A549 (cell line): ENCODE data around the gene KANK2.

ENCODE experiments used
- GATA3 ChIP-seq: IDR thresholded peaks from 2 replicates; pipeline ENCODE4 v1.6.1; 2012; ENCODE audit warnings: borderline replicate concordance
- RARB ChIP-seq: fragments of 250-450 bp; sonication (Bioruptor Pico); IDR thresholded peaks from 2 replicates; pipeline ENCODE4 v1.8.0; 2021; ENCODE audit warnings: mild to moderate bottlenecking, moderate library complexity
- RNF2 ChIP-seq: fragments of 200-600 bp; sonication (generic); IDR thresholded peaks from 2 replicates; pipeline ENCODE4 v1.6.1; 2016; ENCODE audit warnings: low read depth, mild to moderate bottlenecking, antibody characterized with exemption, moderate library complexity, borderline replicate concordance
- TF ChIP-seq, protein P1 (sequence below): fragments of >200 bp; sonication (Bioruptor Twin); formaldehyde crosslinking; IDR thresholded peaks from 3 replicates; pipeline ENCODE4 v1.5.1; 2016

DNA sequence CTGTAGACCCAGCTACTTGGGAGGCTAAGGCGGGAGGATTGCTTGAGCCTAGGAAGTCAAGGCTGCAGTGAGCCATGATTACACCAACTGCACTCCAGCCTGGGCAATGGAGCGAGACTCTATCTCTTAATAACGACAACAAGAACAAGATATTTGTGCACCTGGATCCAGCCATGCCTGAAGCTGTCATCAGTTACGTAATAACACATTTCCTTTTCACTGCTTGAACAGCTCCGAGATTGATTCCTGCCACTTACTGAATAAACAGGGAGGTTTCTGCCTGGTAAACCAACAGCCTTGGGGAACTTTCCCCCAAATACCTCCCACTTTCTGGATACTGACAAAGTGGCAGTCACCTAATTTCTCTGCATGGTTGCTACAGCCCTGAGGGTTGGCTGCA is 5.4 kb downstream of the KANK2 start:
- TF ChIP-seq RARB (CRISPR knock-in tag) (no peak), RNF2 (no peak), GATA3 (no peak)
- TF ChIP-seq, protein P1, sequence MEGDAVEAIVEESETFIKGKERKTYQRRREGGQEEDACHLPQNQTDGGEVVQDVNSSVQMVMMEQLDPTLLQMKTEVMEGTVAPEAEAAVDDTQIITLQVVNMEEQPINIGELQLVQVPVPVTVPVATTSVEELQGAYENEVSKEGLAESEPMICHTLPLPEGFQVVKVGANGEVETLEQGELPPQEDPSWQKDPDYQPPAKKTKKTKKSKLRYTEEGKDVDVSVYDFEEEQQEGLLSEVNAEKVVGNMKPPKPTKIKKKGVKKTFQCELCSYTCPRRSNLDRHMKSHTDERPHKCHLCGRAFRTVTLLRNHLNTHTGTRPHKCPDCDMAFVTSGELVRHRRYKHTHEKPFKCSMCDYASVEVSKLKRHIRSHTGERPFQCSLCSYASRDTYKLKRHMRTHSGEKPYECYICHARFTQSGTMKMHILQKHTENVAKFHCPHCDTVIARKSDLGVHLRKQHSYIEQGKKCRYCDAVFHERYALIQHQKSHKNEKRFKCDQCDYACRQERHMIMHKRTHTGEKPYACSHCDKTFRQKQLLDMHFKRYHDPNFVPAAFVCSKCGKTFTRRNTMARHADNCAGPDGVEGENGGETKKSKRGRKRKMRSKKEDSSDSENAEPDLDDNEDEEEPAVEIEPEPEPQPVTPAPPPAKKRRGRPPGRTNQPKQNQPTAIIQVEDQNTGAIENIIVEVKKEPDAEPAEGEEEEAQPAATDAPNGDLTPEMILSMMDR, result no peak
